CD4-positive, alpha-beta memory T cell (primary cell): Measurements from ENCODE around the gene LPP. TPM values are rescaled to one million over a fixed set of nuclear protein-coding genes. Genes with fewer than 3 reads are reported as not detected.
"Not testable (repeated sequence)": the region's sequence is repeated elsewhere in the genome, so short reads cannot be mapped to it uniquely, and the experiment has no call there.

ENCODE experiments used
- CTCF ChIA-PET: fragments of 350-600 bp; sonication (Branson Sonifier 250); formaldehyde crosslinking; loops from one replicate; lab custom pipeline; 2021; ENCODE audit warnings: inconsistent platforms; ENCODE audit not compliant: partially characterized antibody; lab: Charles Lee
- POLR2A ChIA-PET: fragments of 350-600 bp; sonication (Branson Sonifier 250); formaldehyde crosslinking; loops from one replicate; lab custom pipeline; 2021; ENCODE audit not compliant: partially characterized antibody; lab: Charles Lee
- DNase-seq, 5 donors: peaks; one replicate each; pipeline versions ENCODE4 v3.0.0 to v3.0.0-alpha.2; 2020 to 2022; ENCODE audit warnings: mixed read lengths in 1 of 5
- H3K27ac ChIP-seq: one replicate; pipeline ENCODE4 v1.7.0; 2013; ENCODE audit warnings: low read depth, low read length
- H3K27me3 ChIP-seq: 2 replicates; pipeline ENCODE4 v1.7.0; 2013; ENCODE audit warnings: mild to moderate bottlenecking, low read length, moderate library complexity; ENCODE audit not compliant: insufficient read depth
- H3K36me3 ChIP-seq: 2 replicates; pipeline ENCODE4 v1.7.0; 2013; ENCODE audit warnings: mild to moderate bottlenecking, low read length, moderate library complexity; ENCODE audit not compliant: insufficient read depth
- H3K4me1 ChIP-seq: 2 replicates; pipeline ENCODE4 v1.7.0; 2013; ENCODE audit warnings: mild to moderate bottlenecking, low read length, moderate library complexity; ENCODE audit not compliant: insufficient read depth
- H3K4me3 ChIP-seq, 2 donors: one replicate each; pipeline ENCODE4 v1.7.0; 2013; ENCODE audit warnings: low read length in 2 of 2, mild to moderate bottlenecking in 1 of 2
- H3K9me3 ChIP-seq, 2 donors: one replicate each; pipeline ENCODE4 v1.7.0; 2013; ENCODE audit warnings: low read length in 2 of 2, control low read depth in 1 of 2; ENCODE audit not compliant: control insufficient read depth in 1 of 2
- H3K27ac Mint-ChIP-seq, 7 donors: one replicate each; pipeline ENCODE4 v1.8.0; 2020 to 2021; ENCODE audit warnings: mixed read lengths in 7 of 7, mild to moderate bottlenecking in 6 of 7, inconsistent platforms in 3 of 7, moderate library complexity in 3 of 7
- H3K27me3 Mint-ChIP-seq, 2 donors: one replicate each; pipeline ENCODE4 v1.8.0; 2020 to 2021; ENCODE audit warnings: mixed read lengths in 2 of 2
- H3K36me3 Mint-ChIP-seq, 2 donors: one replicate each; pipeline ENCODE4 v1.8.0; 2020 to 2021; ENCODE audit warnings: mixed read lengths in 2 of 2, inconsistent platforms in 1 of 2, mild to moderate bottlenecking in 1 of 2
- H3K4me1 Mint-ChIP-seq, 4 donors: one replicate each; pipeline ENCODE4 v1.8.0; 2020 to 2021; ENCODE audit warnings: mixed read lengths in 4 of 4, mild to moderate bottlenecking in 1 of 4
- H3K4me3 Mint-ChIP-seq, 8 donors: one replicate each; pipeline ENCODE4 v1.8.0; 2020 to 2021; ENCODE audit warnings: mixed read lengths in 8 of 8, mild to moderate bottlenecking in 7 of 8, moderate library complexity in 6 of 8, inconsistent platforms in 3 of 8
- H3K9me3 Mint-ChIP-seq, 8 donors: one replicate each; pipeline ENCODE4 v1.8.0; 2020 to 2021; ENCODE audit warnings: mixed read lengths in 8 of 8, mild to moderate bottlenecking in 5 of 8, inconsistent platforms in 3 of 8, moderate library complexity in 1 of 8
- intact Hi-C: fragments of 100-400 bp; cut with micrococcal nuclease; formaldehyde crosslinking; loops from one replicate; pipeline ENCODE4 v1.15.1; 2023
- polyA plus RNA-seq, 2 donors: library from polyadenylated mRNA; unstranded; fragments of 300-500 nt; fragmentation: Illumina TruSeq; gene quantifications; one replicate each; pipeline ENCODE4 v1.2.3, GENCODE V29; 2021
- total RNA-seq, 2 experiments: library from RNA; stranded (reverse); gene quantifications; one replicate each; pipeline ENCODE4 v1.2.3, GENCODE V29; 2021

LPP gene
- total and polyA plus RNA-seq, 4 experiments from 2014 or later = 10.4 to 27.2 (median 24.7) TPM

GRCh38 chr3:188631291-188632010, 477.5 kb downstream of the LPP start:
- Histone ChIP-seq H3K4me1 (no peaks in the 10 kb centered on the region), H3K27me3 (no peaks in the 10 kb centered on the region), H3K4me3 (no peak overlapping the region), H3K36me3 (no peaks in the 10 kb centered on the region), H3K27ac (no peak overlapping the region), H3K9me3 (no peaks in the 10 kb centered on the region)
- DNase-seq = no peak
- POLR2A ChIA-PET = no interaction called here
- Mint-ChIP-seq H3K27me3 (no peaks in the 10 kb centered on the region), H3K27ac (no peak overlapping the region), H3K4me3 (no peak overlapping the region), H3K9me3 (peaks cover 0 to 14% (median 0%) of the 10 kb centered on the region in 8 donors), H3K4me1 (peaks cover 0 to 3% (median 0%) of the 10 kb centered on the region in 4 donors), H3K36me3 (peaks cover 11 to 38% of the 10 kb centered on the region in 2 donors)
- intact Hi-C loops = no loop called here
- CTCF ChIA-PET = no interaction called here

- intact Hi-C loops = no loop called here
- Histone ChIP-seq H3K36me3 (no peaks in the 10 kb centered on the region), H3K9me3 (no peaks in the 10 kb centered on the region), H3K27me3 (no peaks in the 10 kb centered on the region), H3K27ac (no peak overlapping the region), H3K4me1 (no peaks in the 10 kb centered on the region), H3K4me3 (no peak overlapping the region)
- no peak overlapping the region for H3K4me3 Mint-ChIP-seq
- no peak overlapping the region for H3K27ac Mint-ChIP-seq
- H3K36me3 Mint-ChIP-seq = peaks cover 9 to 38% of the 10 kb centered on the region in 2 donors
- ChIA-PET POLR2A (no interaction called here), CTCF (no interaction called here)
- no peak for DNase-seq
- no peaks in the 10 kb centered on the region for H3K27me3 Mint-ChIP-seq
- H3K9me3 Mint-ChIP-seq = peaks cover 0 to 11% (median 0%) of the 10 kb centered on the region in 8 donors
- H3K4me1 Mint-ChIP-seq = peaks cover 0 to 3% (median 0%) of the 10 kb centered on the region in 4 donors
These were observed 479.2 kb downstream of the LPP start for GRCh38 chr3:188633206-188633605.

- intact Hi-C loops = no loop called here
- Histone ChIP-seq H3K27ac (no peak overlapping the region), H3K27me3 (no peaks in the 10 kb centered on the region), H3K4me1 (no peaks in the 10 kb centered on the region), H3K4me3 (no peak overlapping the region), H3K9me3 (no peaks in the 10 kb centered on the region), H3K36me3 (no peaks in the 10 kb centered on the region)
- Mint-ChIP-seq H3K4me3 (no peak overlapping the region), H3K4me1 (peaks cover 0 to 3% (median 0%) of the 10 kb centered on the region in 4 donors), H3K27me3 (no peaks in the 10 kb centered on the region), H3K9me3 (peaks cover 0 to 7% (median 0%) of the 10 kb centered on the region in 8 donors), H3K36me3 (peaks cover 7 to 31% of the 10 kb centered on the region in 2 donors), H3K27ac (no peak overlapping the region)
- POLR2A ChIA-PET = no interaction called here
- CTCF ChIA-PET = interaction anchor here (1.3 kb wide), 1 partner anchor 16 kb away, joined by 3 read pairs; no protein-coding TSS in a partner anchor
- no peak for DNase-seq
These were observed 480.3 kb downstream of the LPP start for GRCh38 chr3:188634285-188634684.

GRCh38 chr3:188635258-188636042, 481.5 kb downstream of the LPP start:
- peaks cover 0 to 3% (median 0%) of the 10 kb centered on the region in 4 donors for H3K4me1 Mint-ChIP-seq
- H3K27me3 Mint-ChIP-seq = no peaks in the 10 kb centered on the region
- DNase-seq = no peak
- no peak overlapping the region for H3K4me3 Mint-ChIP-seq
- no peaks in the 10 kb centered on the region for H3K36me3 ChIP-seq
- H3K36me3 Mint-ChIP-seq = peaks cover 7 to 30% of the 10 kb centered on the region in 2 donors
- intact Hi-C loops = no loop called here
- H3K9me3 Mint-ChIP-seq = peaks cover 0 to 3% (median 0%) of the 10 kb centered on the region in 8 donors
- H3K27me3 ChIP-seq = no peaks in the 10 kb centered on the region
- no peaks in the 10 kb centered on the region for H3K9me3 ChIP-seq
- ChIA-PET CTCF (no interaction called here), POLR2A (no interaction called here)
- no peaks in the 10 kb centered on the region for H3K4me1 ChIP-seq
- no peak overlapping the region for H3K4me3 ChIP-seq
- no peak overlapping the region for H3K27ac ChIP-seq
- H3K27ac Mint-ChIP-seq = no peak overlapping the region

GRCh38 chr3:188636292-188636691, 482.3 kb downstream of the LPP start:
- CTCF ChIA-PET, H3K4me1 Mint-ChIP-seq, H3K27ac ChIP-seq, H3K9me3 ChIP-seq, H3K9me3 Mint-ChIP-seq, H3K4me1 ChIP-seq, H3K36me3 ChIP-seq, H3K4me3 ChIP-seq, H3K27ac Mint-ChIP-seq, H3K4me3 Mint-ChIP-seq, POLR2A ChIA-PET, H3K27me3 ChIP-seq, intact Hi-C loops, DNase-seq, H3K27me3 Mint-ChIP-seq: not testable (repeated sequence)
- H3K36me3 Mint-ChIP-seq = peaks cover 7 to 33% of the 10 kb centered on the region in 2 donors

- H3K9me3 Mint-ChIP-seq = no peaks in the 10 kb centered on the region
- H3K27ac Mint-ChIP-seq = peak overlapping the region in 1 of 7 donors; percentile 5
- H3K27me3 Mint-ChIP-seq = no peaks in the 10 kb centered on the region
- no peaks in the 10 kb centered on the region for H3K4me1 ChIP-seq
- no peaks in the 10 kb centered on the region for H3K9me3 ChIP-seq
- H3K36me3 ChIP-seq = no peaks in the 10 kb centered on the region
- ChIA-PET POLR2A (no interaction called here), CTCF (no interaction called here)
- no peak overlapping the region for H3K4me3 Mint-ChIP-seq
- H3K4me1 Mint-ChIP-seq = peaks cover 0 to 2% (median 0%) of the 10 kb centered on the region in 4 donors
- intact Hi-C loops = loop anchor here (10.0 kb wide), 1 partner anchor 86 kb away; no protein-coding TSS in a partner anchor
- no peaks in the 10 kb centered on the region for H3K27me3 ChIP-seq
- no peak for DNase-seq
- no peak overlapping the region for H3K4me3 ChIP-seq
- H3K36me3 Mint-ChIP-seq = peaks cover 1 to 10% of the 10 kb centered on the region in 2 donors
- no peak overlapping the region for H3K27ac ChIP-seq
These were observed 487.1 kb downstream of the LPP start for GRCh38 chr3:188641076-188641475.

- Histone ChIP-seq H3K27ac (no peak overlapping the region), H3K4me1 (no peaks in the 10 kb centered on the region), H3K4me3 (no peak overlapping the region), H3K9me3 (no peaks in the 10 kb centered on the region), H3K27me3 (no peaks in the 10 kb centered on the region), H3K36me3 (no peaks in the 10 kb centered on the region)
- H3K9me3 Mint-ChIP-seq = no peaks in the 10 kb centered on the region
- POLR2A ChIA-PET = no interaction called here
- DNase-seq = no peak
- intact Hi-C loops = loop anchor here (10.0 kb wide), 1 partner anchor 89 kb away; no protein-coding TSS in a partner anchor
- no peak overlapping the region for H3K4me3 Mint-ChIP-seq
- no peaks in the 10 kb centered on the region for H3K27me3 Mint-ChIP-seq
- H3K36me3 Mint-ChIP-seq = peaks cover 2 to 13% of the 10 kb centered on the region in 2 donors
- no peak overlapping the region for H3K27ac Mint-ChIP-seq
- H3K4me1 Mint-ChIP-seq = peaks cover 1 to 5% (median 3%) of the 10 kb centered on the region in 4 donors
- CTCF ChIA-PET = no interaction called here
These were observed 489.8 kb downstream of the LPP start for GRCh38 chr3:188643736-188644135.
